ENCODE results near the gene DLGAP1.
"Not testable (repeated sequence)": the region's sequence is repeated elsewhere in the genome, so short reads cannot be mapped to it uniquely, and the experiment has no call there.

The DLGAP1 gene

GRCh38 chr18:3478262-3478978 lies 976.7 kb downstream of the DLGAP1 start:
- DNase-seq: no peak

- no peak for DNase-seq
Measured at GRCh38 chr18:3472681-3473544, 982.2 kb downstream of the DLGAP1 start.

GRCh38 chr18:3472121-3472520 lies 983.0 kb downstream of the DLGAP1 start:
- DNase-seq: not testable (repeated sequence)

- no peak for DNase-seq
Measured at GRCh38 chr18:3471141-3471648, 983.9 kb downstream of the DLGAP1 start.

GRCh38 chr18:3468833-3469232 lies 986.3 kb downstream of the DLGAP1 start:
- no peak for DNase-seq

GRCh38 chr18:3468066-3468705 lies 986.9 kb downstream of the DLGAP1 start:
- no peak for DNase-seq

GRCh38 chr18:3466872-3467271 lies 988.2 kb downstream of the DLGAP1 start:
- no peak for DNase-seq

GRCh38 chr18:3466045-3466444 lies 989.1 kb downstream of the DLGAP1 start:
- DNase-seq: no peak

- DNase-seq: no peak
Measured at GRCh38 chr18:3463051-3463450, 992.1 kb downstream of the DLGAP1 start.

- DNase-seq: no peak
Measured at GRCh38 chr18:3461704-3462103, 993.4 kb downstream of the DLGAP1 start.

- DNase-seq: no peak
Measured at GRCh38 chr18:3460823-3461398, 994.2 kb downstream of the DLGAP1 start.

GRCh38 chr18:3458952-3459853 lies 995.9 kb downstream of the DLGAP1 start:
- no peak for DNase-seq

- no peak for DNase-seq
Measured at GRCh38 chr18:3458378-3458777, 996.7 kb downstream of the DLGAP1 start.

GRCh38 chr18:3457261-3457724 lies 997.8 kb downstream of the DLGAP1 start:
- no peak for DNase-seq

GRCh38 chr18:3456686-3457069 lies 998.4 kb downstream of the DLGAP1 start:
- no peak for DNase-seq

GRCh38 chr18:3455907-3456685 lies 999.0 kb downstream of the DLGAP1 start:
- no peak for DNase-seq

- DNase-seq: no peak
Measured at GRCh38 chr18:3455090-3455635, 999.9 kb downstream of the DLGAP1 start.

GRCh38 chr18:3454365-3455089 lies 1000.6 kb downstream of the DLGAP1 start:
- DNase-seq: no peak

- no peak for DNase-seq
Measured at GRCh38 chr18:3453540-3454364, 1001.4 kb downstream of the DLGAP1 start.

All from stimulated activated CD4-positive, alpha-beta T cell treated with anti-CD3 and anti-CD28 coated beads, Interleukin-12 subunit alpha, Interleukin-12 subunit beta, amount 100 ng/mL, for 4 hours (primary cell).